Measurements from ENCODE around the gene CASZ1.

DNA sequence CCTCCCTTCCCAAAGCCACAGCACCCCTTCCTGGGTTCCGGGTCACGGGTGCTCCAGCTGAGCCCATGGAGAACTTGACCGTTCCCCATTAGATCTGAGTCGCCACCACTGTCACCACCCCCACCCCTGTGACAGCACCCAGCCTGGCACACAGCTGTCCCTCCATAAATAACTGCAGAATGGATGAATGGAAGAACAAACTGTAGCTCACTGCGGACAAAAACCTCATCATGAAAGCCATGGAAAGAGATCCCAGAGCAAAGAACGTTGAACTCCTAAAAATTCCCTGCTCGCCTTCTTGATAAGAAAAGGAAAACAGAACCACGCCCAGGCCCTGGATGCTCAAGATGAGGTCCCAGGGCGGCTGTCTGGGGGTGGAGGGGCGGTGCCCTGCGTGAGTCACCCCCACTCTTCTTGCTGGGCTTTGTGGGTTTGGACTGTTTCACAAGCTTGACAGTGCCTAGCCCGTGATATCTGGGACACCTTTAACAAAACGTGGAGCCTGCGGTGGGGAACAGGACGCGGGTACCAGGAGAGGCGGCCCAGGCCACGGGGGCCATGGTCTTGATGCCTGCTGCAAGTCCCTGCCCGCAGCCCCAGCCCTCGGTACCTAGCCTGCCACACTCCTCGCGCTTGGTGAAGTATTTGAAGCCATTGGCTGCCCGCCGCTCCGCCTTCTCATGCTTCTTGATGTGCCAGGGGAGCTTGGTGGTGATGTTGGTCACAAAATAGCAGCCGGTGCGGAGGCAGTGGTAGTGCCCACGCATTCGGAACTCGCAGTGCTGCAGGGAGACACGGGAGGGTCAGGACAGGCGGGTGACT is 151.9 kb downstream of the CASZ1 start:
- TF ChIP-seq, protein P1, sequence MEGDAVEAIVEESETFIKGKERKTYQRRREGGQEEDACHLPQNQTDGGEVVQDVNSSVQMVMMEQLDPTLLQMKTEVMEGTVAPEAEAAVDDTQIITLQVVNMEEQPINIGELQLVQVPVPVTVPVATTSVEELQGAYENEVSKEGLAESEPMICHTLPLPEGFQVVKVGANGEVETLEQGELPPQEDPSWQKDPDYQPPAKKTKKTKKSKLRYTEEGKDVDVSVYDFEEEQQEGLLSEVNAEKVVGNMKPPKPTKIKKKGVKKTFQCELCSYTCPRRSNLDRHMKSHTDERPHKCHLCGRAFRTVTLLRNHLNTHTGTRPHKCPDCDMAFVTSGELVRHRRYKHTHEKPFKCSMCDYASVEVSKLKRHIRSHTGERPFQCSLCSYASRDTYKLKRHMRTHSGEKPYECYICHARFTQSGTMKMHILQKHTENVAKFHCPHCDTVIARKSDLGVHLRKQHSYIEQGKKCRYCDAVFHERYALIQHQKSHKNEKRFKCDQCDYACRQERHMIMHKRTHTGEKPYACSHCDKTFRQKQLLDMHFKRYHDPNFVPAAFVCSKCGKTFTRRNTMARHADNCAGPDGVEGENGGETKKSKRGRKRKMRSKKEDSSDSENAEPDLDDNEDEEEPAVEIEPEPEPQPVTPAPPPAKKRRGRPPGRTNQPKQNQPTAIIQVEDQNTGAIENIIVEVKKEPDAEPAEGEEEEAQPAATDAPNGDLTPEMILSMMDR (IDR thresholded peaks at IDR 0.05; ENCODE audit: insufficient read depth, low read length, poor library complexity, severe bottlenecking), result no peak
- no peak for TF ChIP-seq EZH2phosphoT487 (conservative IDR thresholded peaks at IDR 0.05; ENCODE audit: low read length)
